Stomach (tissue), 9 donors: ENCODE results near the gene XYLB. TPM values are rescaled to one million over a fixed set of nuclear protein-coding genes. Genes with fewer than 3 reads are reported as not detected.
A peak's percentile ranks its signal among the peaks of the same experiment; 100 is the strongest.

Experiments used
- DNase-seq, 2 donors: peaks; one replicate each; pipeline versions ENCODE4 v3.0.0 to v3.0.0-alpha.2; 2013 to 2019
- H3K27ac ChIP-seq, 5 donors: fragments of 200-600 bp in 4 of 5; sonication (generic) in 4 of 5; one replicate each; pipeline ENCODE4 v1.5.1; 2013 to 2019; ENCODE audit warnings: mild to moderate bottlenecking in 1 of 5, moderate library complexity in 1 of 5
- H3K27me3 ChIP-seq, 3 donors: fragments of 200-600 bp; sonication (generic); one replicate each; pipeline ENCODE4 v1.5.1; 2017 to 2019; ENCODE audit warnings: mixed run types in 1 of 3
- H3K36me3 ChIP-seq, 4 donors: fragments of 200-600 bp; sonication (generic); 1 replicate in 3 of 4; 2 replicates in 1 of 4; pipeline ENCODE4 v1.5.1; 2016 to 2019
- H3K4me1 ChIP-seq, 4 donors: fragments of 200-600 bp; sonication (generic); one replicate each; pipeline ENCODE4 v1.5.1; 2016 to 2019
- H3K4me3 ChIP-seq, 4 donors: fragments of 200-600 bp; sonication (generic) in 3 of 4; one replicate each; pipeline ENCODE4 v1.5.1; 2016 to 2019; ENCODE audit warnings: mild to moderate bottlenecking in 1 of 4
- H3K9me3 ChIP-seq, 4 donors: fragments of 200-600 bp; sonication (generic); one replicate each; pipeline ENCODE4 v1.5.1; 2016 to 2019
- CTCF ChIP-seq, 7 experiments: fragments of 450-650 bp in 4 of 7; fragments of 200-600 bp in 3 of 7; sonication (generic) in 3 of 7; IDR thresholded peaks; one replicate each; pipeline ENCODE4 v1.5.1; 2016 to 2019; ENCODE audit warnings: antibody characterized with exemption in 7 of 7, control low read depth in 2 of 7, mild to moderate bottlenecking in 1 of 7
- EP300 ChIP-seq: sonication (generic); formaldehyde crosslinking; IDR thresholded peaks from one replicate; pipeline ENCODE4 v1.6.1; 2017; ENCODE audit warnings: antibody characterized with exemption
- POLR2A ChIP-seq, 4 donors: fragments of 450-650 bp; IDR thresholded peaks; one replicate each; pipeline ENCODE4 v1.6.1; 2016; ENCODE audit warnings: antibody characterized with exemption in 4 of 4, control low read depth in 2 of 4, mild to moderate bottlenecking in 1 of 4, moderate library complexity in 1 of 4
- POLR2AphosphoS5 ChIP-seq, 3 donors: sonication (generic); formaldehyde crosslinking; IDR thresholded peaks; one replicate each; pipeline ENCODE4 v1.6.1; 2016; ENCODE audit warnings: antibody characterized with exemption in 3 of 3
- WGBS, 5 donors: extraction: QIAGEN DNeasy Blood & Tissue Kit in 3 of 5; methylation state at CpG; one replicate each; pipeline versions ENCODE4 v1.1.5 to v1.1.7; 2013 to 2018; 5-methylcytosine and 5-hydroxymethylcytosine counted together
- intact Hi-C: fragments of 100-400 bp; cut with DNase I; formaldehyde crosslinking; loops from one replicate; pipeline ENCODE4 v1.15.1; 2023; ENCODE audit warnings: low total_unique reads
- polyA plus RNA-seq, 3 donors: library from polyadenylated mRNA; stranded (reverse); fragments of 200-250 nt; gene quantifications; one replicate each; pipeline ENCODE4 v1.2.3, GENCODE V29; 2013
- total RNA-seq, 5 donors: library from RNA; depleted of rRNA; stranded (reverse); fragments of >200 nt; gene quantifications; one replicate each; pipeline versions ENCODE4 v1.1.0 to v1.2.3, GENCODE V29; 2014 to 2016
- donor health status: healthy with polysubstance abuse.
- donor health status: Bipolar disorder and iron deficiency.
- donor health status: healthy.

XYLB gene
- total and polyA plus RNA-seq, 8 donors: 1.1 to 41.6 (median 3.6) TPM

GRCh38 chr3:38374221-38374620 lies 27.6 kb downstream of the XYLB start:
- intact Hi-C loops: no loop called here
- H3K4me3 ChIP-seq: no peak overlapping the region
- no peaks in the 10 kb centered on the region for H3K4me1 ChIP-seq
- H3K36me3 ChIP-seq: peaks cover 21 to 96% (median 94%) of the 10 kb centered on the region in 4 donors
- H3K27ac ChIP-seq: no peak overlapping the region
- TF ChIP-seq POLR2A (IDR thresholded peaks at IDR 0.05) (no peak), CTCF (IDR thresholded peaks at IDR 0.05) (no peak), POLR2AphosphoS5 (IDR thresholded peaks at IDR 0.05) (no peak), EP300 (no peak)
- DNase-seq: peak in 1 of 2 donors; percentile 25
- no peaks in the 10 kb centered on the region for H3K9me3 ChIP-seq
- H3K27me3 ChIP-seq: no peaks in the 10 kb centered on the region
- 77 to 89% (median 85%) methylated on average over 9 of the region's 9 CpGs for WGBS, 5 donors

DNA sequence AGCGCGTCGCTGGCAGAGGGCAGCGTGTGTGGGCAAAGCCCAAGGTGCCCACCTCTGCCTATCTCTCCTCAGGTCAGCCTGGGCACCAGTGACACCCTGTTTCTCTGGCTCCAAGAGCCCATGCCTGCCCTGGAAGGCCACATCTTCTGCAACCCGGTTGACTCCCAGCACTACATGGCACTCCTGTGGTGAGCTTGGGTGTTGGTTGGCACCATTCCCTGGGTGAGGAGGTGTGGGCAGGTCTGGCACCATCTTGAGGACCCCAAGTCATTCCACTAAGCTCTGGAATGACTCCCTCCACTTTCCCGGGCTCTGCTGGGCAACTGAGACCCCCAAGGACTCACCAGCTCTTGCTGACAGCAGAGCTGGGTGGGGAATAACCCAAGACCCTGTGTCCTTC lies 28.5 kb downstream of the XYLB start:
- Histone ChIP-seq H3K27me3 (no peaks in the 10 kb centered on the region), H3K4me1 (no peaks in the 10 kb centered on the region), H3K27ac (no peak overlapping the region), H3K4me3 (no peak overlapping the region), H3K9me3 (no peaks in the 10 kb centered on the region), H3K36me3 (peaks cover 22 to 96% (median 94%) of the 10 kb centered on the region in 4 donors)
- no peak for DNase-seq
- intact Hi-C loops: no loop called here
- TF ChIP-seq EP300 (no peak), CTCF (IDR thresholded peaks at IDR 0.05) (no peak), POLR2A (IDR thresholded peaks at IDR 0.05) (no peak), POLR2AphosphoS5 (IDR thresholded peaks at IDR 0.05) (no peak)
- WGBS, 5 donors: 87 to 96% (median 91%) methylated on average over 6 of the region's 6 CpGs

- Histone ChIP-seq H3K36me3 (peaks cover 17 to 96% (median 94%) of the 10 kb centered on the region in 4 donors), H3K9me3 (no peaks in the 10 kb centered on the region), H3K4me1 (no peaks in the 10 kb centered on the region), H3K27ac (no peak overlapping the region), H3K4me3 (no peak overlapping the region), H3K27me3 (no peaks in the 10 kb centered on the region)
- DNase-seq: no peak
- no peak for TF ChIP-seq POLR2AphosphoS5 (IDR thresholded peaks at IDR 0.05)
- no peak for TF ChIP-seq EP300
- WGBS, 5 donors: 91 to 93% (median 91%) methylated on average over 8 of the region's 8 CpGs
- intact Hi-C loops: no loop called here
These were observed 29.0 kb downstream of the XYLB start for GRCh38 chr3:38375488-38376097.

GRCh38 chr3:38376098-38376816 lies 29.7 kb downstream of the XYLB start:
- H3K4me1 ChIP-seq: no peaks in the 10 kb centered on the region
- no peak overlapping the region for H3K4me3 ChIP-seq
- no peak overlapping the region for H3K27ac ChIP-seq
- intact Hi-C loops: no loop called here
- no peaks in the 10 kb centered on the region for H3K27me3 ChIP-seq
- H3K9me3 ChIP-seq: peaks cover 0 to 2% (median 0%) of the 10 kb centered on the region in 4 donors
- TF ChIP-seq POLR2AphosphoS5 (IDR thresholded peaks at IDR 0.05) (no peak), POLR2A (IDR thresholded peaks at IDR 0.05) (no peak), CTCF (IDR thresholded peaks at IDR 0.05) (no peak), EP300 (no peak)
- no peak for DNase-seq
- WGBS, 5 donors: 91 to 96% (median 95%) methylated on average over 7 to 8 of the region's 8 CpGs
- peaks cover 15 to 99% (median 98%) of the 10 kb centered on the region in 4 donors for H3K36me3 ChIP-seq
